Spleen (tissue), 11 donors: Measurements from ENCODE around the gene LOXHD1. TPM values are rescaled to one million over a fixed set of nuclear protein-coding genes. Genes with fewer than 3 reads are reported as not detected.

ENCODE experiments used
- DNase-seq: peaks from one replicate; pipeline ENCODE4 v3.0.0-alpha.2; 2020
- H3K27ac ChIP-seq, 8 donors: fragments of 200-600 bp; sonication (generic) in 7 of 8; 1 replicate in 4 of 8; 2 replicates in 4 of 8; pipeline versions ENCODE4 v1.5.0 to v1.8.0; 2016 to 2021; ENCODE audit warnings: inconsistent platforms in 4 of 8, mild to moderate bottlenecking in 4 of 8, moderate library complexity in 1 of 8
- H3K27me3 ChIP-seq, 7 donors: fragments of 200-600 bp; sonication (generic) in 6 of 7; replicated peaks in 1 of 7; 1 replicate in 4 of 7; 2 replicates in 3 of 7; pipeline versions ENCODE4 v1.5.0 to v1.8.0; 2016 to 2021; ENCODE audit warnings: inconsistent platforms in 3 of 7, mild to moderate bottlenecking in 1 of 7
- H3K36me3 ChIP-seq, 6 donors: fragments of 200-600 bp; sonication (generic) in 5 of 6; 1 replicate in 4 of 6; 2 replicates in 2 of 6; pipeline versions ENCODE4 v1.5.0 to v1.8.0; 2016 to 2021; ENCODE audit warnings: inconsistent platforms in 2 of 6
- H3K4me1 ChIP-seq, 6 donors: fragments of 200-600 bp; sonication (generic) in 5 of 6; 1 replicate in 3 of 6; 2 replicates in 3 of 6; pipeline versions ENCODE4 v1.5.0 to v1.8.0; 2016 to 2021; ENCODE audit warnings: inconsistent platforms in 3 of 6
- H3K4me3 ChIP-seq, 8 donors: fragments of 200-600 bp; sonication (generic) in 7 of 8; 1 replicate in 4 of 8; 2 replicates in 4 of 8; pipeline versions ENCODE4 v1.5.0 to v1.8.0; 2016 to 2021; ENCODE audit warnings: inconsistent platforms in 4 of 8, mild to moderate bottlenecking in 4 of 8, moderate library complexity in 2 of 8
- H3K9me3 ChIP-seq, 8 donors: fragments of 200-600 bp; sonication (generic) in 7 of 8; 1 replicate in 4 of 8; 2 replicates in 4 of 8; pipeline versions ENCODE4 v1.5.0 to v1.8.0; 2016 to 2021; ENCODE audit warnings: inconsistent platforms in 4 of 8
- CTCF ChIP-seq, 11 experiments: fragments of 200-600 bp in 7 of 11; fragments of 450-650 bp in 4 of 11; sonication (generic) in 4 of 11; IDR thresholded peaks in 8 of 11; conservative IDR thresholded peaks in 3 of 11; 1 replicate in 7 of 11; 2 replicates in 4 of 11; pipeline versions ENCODE4 v1.4.0 to v1.8.0; 2016 to 2021; ENCODE audit warnings: antibody characterized with exemption in 11 of 11, inconsistent platforms in 4 of 11, mild to moderate bottlenecking in 1 of 11
- POLR2A ChIP-seq, 3 donors: fragments of 450-650 bp; IDR thresholded peaks; one replicate each; pipeline ENCODE4 v1.5.1; 2017; ENCODE audit warnings: antibody characterized with exemption in 3 of 3, mild to moderate bottlenecking in 1 of 3
- POLR2AphosphoS5 ChIP-seq, 3 donors: sonication (generic); formaldehyde crosslinking; IDR thresholded peaks; one replicate each; pipeline ENCODE4 v1.5.1; 2017; ENCODE audit warnings: antibody characterized with exemption in 3 of 3
- WGBS, 5 donors: extraction: QIAGEN DNeasy Blood & Tissue Kit in 3 of 5; methylation state at CpG; one replicate each; pipeline versions ENCODE4 v1.1.5 to v1.1.7; 2013 to 2018; 5-methylcytosine and 5-hydroxymethylcytosine counted together
- intact Hi-C: fragments of 100-400 bp; cut with DNase I; formaldehyde crosslinking; loops from one replicate; pipeline ENCODE4 v1.15.0; 2023; ENCODE audit warnings: low total_unique reads
- polyA plus RNA-seq, 3 donors: library from polyadenylated mRNA; stranded (reverse); fragments of 200-250 nt; gene quantifications; one replicate each; pipeline ENCODE4 v1.2.1, GENCODE V29; 2013
- total RNA-seq, 7 donors: library from RNA; depleted of rRNA in 3 of 7; stranded (reverse); fragments of >200 nt in 3 of 7; fragmentation: NEBNext Ultra II Directional in 4 of 7; extraction: Animal tissue kit (Norgen Biotek cat#: 25700) in 4 of 7; gene quantifications; one replicate each; pipeline versions ENCODE4 v1.1.0 to v1.2.1, GENCODE V29; 2016 to 2021
- donor health status: healthy with polysubstance abuse.
- donor health status: DM: no; HTN: no; CAD: no; lungs with moderate emphysema.
- donor health status: DM: no; HTN: no; CAD: no.
- donor health status: Bipolar disorder and iron deficiency.
- donor health status: healthy.
- donor health status: DM: no; HTN: no; CAD: no.
- donor health status: DM: yes; HTN: yes; CAD: no.

Gene LOXHD1
- total and polyA plus RNA-seq, 10 donors, result 0.09 to 6.0 (median 2.1) TPM

GRCh38 chr18:46477425-46478011, 179.5 kb downstream of the LOXHD1 start:
- no peaks in the 10 kb centered on the region for H3K4me1 ChIP-seq
- no peak for DNase-seq
- no peak overlapping the region for H3K27ac ChIP-seq
- peaks cover 0 to 9% (median 8%) of the 10 kb centered on the region in 8 donors for H3K9me3 ChIP-seq
- TF ChIP-seq CTCF (IDR thresholded peaks at IDR 0.05 in 8 of 11, conservative IDR thresholded peaks at IDR 0.05 in 3 of 11), result no peak
- TF ChIP-seq POLR2A (IDR thresholded peaks at IDR 0.05), result no peak
- WGBS, 5 donors, result 69 to 78% (median 74%) methylated on average over 20 to 21 of the region's 21 CpGs
- peaks cover 0 to 4% (median 0%) of the 10 kb centered on the region in 6 donors for H3K36me3 ChIP-seq
- intact Hi-C loops, result no loop called here
- no peak overlapping the region for H3K4me3 ChIP-seq
- peaks cover 0 to 10% (median 0%) of the 10 kb centered on the region in 7 donors for H3K27me3 ChIP-seq

GRCh38 chr18:46475390-46475752, 181.6 kb downstream of the LOXHD1 start:
- no peaks in the 10 kb centered on the region for H3K9me3 ChIP-seq
- H3K4me3 ChIP-seq, result no peak overlapping the region
- no peaks in the 10 kb centered on the region for H3K36me3 ChIP-seq
- DNase-seq, result no peak
- no peaks in the 10 kb centered on the region for H3K4me1 ChIP-seq
- no peak for TF ChIP-seq CTCF (IDR thresholded peaks at IDR 0.05 in 8 of 11, conservative IDR thresholded peaks at IDR 0.05 in 3 of 11)
- no peak for TF ChIP-seq POLR2AphosphoS5 (IDR thresholded peaks at IDR 0.05)
- no peak for TF ChIP-seq POLR2A (IDR thresholded peaks at IDR 0.05)
- H3K27me3 ChIP-seq, result peaks cover 0 to 10% (median 0%) of the 10 kb centered on the region in 7 donors
- WGBS, 5 donors, result 90 to 97% (median 94%) methylated on average over 4 of the region's 4 CpGs
- intact Hi-C loops, result no loop called here
- H3K27ac ChIP-seq, result no peak overlapping the region

GRCh38 chr18:46474487-46475389, 182.3 kb downstream of the LOXHD1 start:
- Histone ChIP-seq H3K27ac (no peak overlapping the region), H3K4me3 (no peak overlapping the region), H3K4me1 (no peaks in the 10 kb centered on the region), H3K9me3 (no peaks in the 10 kb centered on the region), H3K36me3 (no peaks in the 10 kb centered on the region), H3K27me3 (peaks cover 0 to 10% (median 0%) of the 10 kb centered on the region in 7 donors)
- TF ChIP-seq POLR2AphosphoS5 (IDR thresholded peaks at IDR 0.05), result no peak
- no peak for TF ChIP-seq POLR2A (IDR thresholded peaks at IDR 0.05)
- no peak for TF ChIP-seq CTCF (IDR thresholded peaks at IDR 0.05 in 8 of 11, conservative IDR thresholded peaks at IDR 0.05 in 3 of 11)
- intact Hi-C loops, result no loop called here
- WGBS, 5 donors, result 62 to 79% (median 74%) methylated on average over 9 to 14 of the region's 14 CpGs
- DNase-seq, result no peak
